ENCODE results near the gene SMAD2. TPM values are rescaled to one million over a fixed set of nuclear protein-coding genes. Genes with fewer than 3 reads are reported as not detected.

SMAD2 gene
- total and polyA plus RNA-seq, 3 experiments from 2014 or later, result 97.8 to 343 (median 337) TPM

GRCh38 chr18:47888156-47888555, 42.3 kb downstream of the SMAD2 start:
- no peaks in the 10 kb centered on the region for H3K36me3 ChIP-seq (ENCODE audit: insufficient read depth, low read length)
- Mint-ChIP-seq H3K27me3 (no peaks in the 10 kb centered on the region), H3K9me3 (no peaks in the 10 kb centered on the region), H3K36me3 (peaks cover 8 to 62% (median 16%) of the 10 kb centered on the region in 3 donors), H3K4me3 (no peak overlapping the region), H3K4me1 (peaks cover 28 to 55% (median 44%) of the 10 kb centered on the region in 3 donors), H3K27ac (no peak overlapping the region)
- POLR2A ChIA-PET, result no interaction called here
- DNase-seq, result no peak
- CTCF ChIA-PET, result interaction anchor here (1.1 to 1.2 kb wide), 2 partner anchors 10 to 14 kb away, joined by 3 to 4 read pairs; no protein-coding TSS in a partner anchor
- H3K27ac ChIP-seq (ENCODE audit: low read depth, low read length), result no peak overlapping the region
- H3K4me3 ChIP-seq (ENCODE audit: low read length), result no peak overlapping the region
- H3K4me1 ChIP-seq (ENCODE audit: insufficient read depth, low read length), result peaks cover 7% of the 10 kb centered on the region
- H3K27me3 ChIP-seq (ENCODE audit: insufficient read depth, low read length, poor library complexity, severe bottlenecking), result no peaks in the 10 kb centered on the region
- no peaks in the 10 kb centered on the region for H3K9me3 ChIP-seq (ENCODE audit: low read length)

GRCh38 chr18:47887227-47887626, 43.2 kb downstream of the SMAD2 start:
- H3K27ac Mint-ChIP-seq, result peak overlapping the region in 3 of 8 donors; percentile 7 to 80 (median 9)
- Histone ChIP-seq H3K27ac (ENCODE audit: low read depth, low read length) (no peak overlapping the region), H3K4me3 (ENCODE audit: low read length) (no peak overlapping the region), H3K36me3 (ENCODE audit: insufficient read depth, low read length) (no peaks in the 10 kb centered on the region), H3K9me3 (ENCODE audit: low read length) (no peaks in the 10 kb centered on the region), H3K4me1 (ENCODE audit: insufficient read depth, low read length) (peaks cover 7% of the 10 kb centered on the region), H3K27me3 (ENCODE audit: insufficient read depth, low read length, poor library complexity, severe bottlenecking) (no peaks in the 10 kb centered on the region)
- H3K4me3 Mint-ChIP-seq, result no peak overlapping the region
- ChIA-PET POLR2A (no interaction called here), CTCF (interaction anchor here (0.9 kb wide), 1 partner anchor 17 kb away, joined by 3 read pairs; no protein-coding TSS in a partner anchor)
- H3K4me1 Mint-ChIP-seq, result peaks cover 25 to 58% (median 48%) of the 10 kb centered on the region in 3 donors
- H3K27me3 Mint-ChIP-seq, result no peaks in the 10 kb centered on the region
- H3K36me3 Mint-ChIP-seq, result peaks cover 11 to 67% (median 16%) of the 10 kb centered on the region in 3 donors
- no peak for DNase-seq
- no peaks in the 10 kb centered on the region for H3K9me3 Mint-ChIP-seq

GRCh38 chr18:47883771-47884413, 46.6 kb downstream of the SMAD2 start:
- no peaks in the 10 kb centered on the region for H3K27me3 ChIP-seq (ENCODE audit: insufficient read depth, low read length, poor library complexity, severe bottlenecking)
- DNase-seq, result no peak
- no peaks in the 10 kb centered on the region for H3K27me3 Mint-ChIP-seq
- no peaks in the 10 kb centered on the region for H3K9me3 ChIP-seq (ENCODE audit: low read length)
- H3K4me1 ChIP-seq (ENCODE audit: insufficient read depth, low read length), result peaks cover 7% of the 10 kb centered on the region
- ChIA-PET CTCF (no interaction called here), POLR2A (no interaction called here)
- H3K27ac Mint-ChIP-seq, result peak overlapping the region in 3 of 8 donors; percentile 17 to 72 (median 44)
- H3K4me3 ChIP-seq (ENCODE audit: low read length), result no peak overlapping the region
- peaks cover 27 to 69% (median 54%) of the 10 kb centered on the region in 3 donors for H3K4me1 Mint-ChIP-seq
- no peaks in the 10 kb centered on the region for H3K9me3 Mint-ChIP-seq
- no peak overlapping the region for H3K27ac ChIP-seq (ENCODE audit: low read depth, low read length)
- no peak overlapping the region for H3K4me3 Mint-ChIP-seq
- H3K36me3 Mint-ChIP-seq, result peaks cover 16 to 75% (median 18%) of the 10 kb centered on the region in 3 donors
- no peaks in the 10 kb centered on the region for H3K36me3 ChIP-seq (ENCODE audit: insufficient read depth, low read length)

GRCh38 chr18:47882641-47883040, 47.8 kb downstream of the SMAD2 start:
- H3K27ac Mint-ChIP-seq, result peak overlapping the region in 2 of 8 donors; percentile 2 to 47
- no peak overlapping the region for H3K4me3 Mint-ChIP-seq
- peaks cover 16 to 68% (median 16%) of the 10 kb centered on the region in 3 donors for H3K36me3 Mint-ChIP-seq
- no peaks in the 10 kb centered on the region for H3K4me1 ChIP-seq (ENCODE audit: insufficient read depth, low read length)
- peaks cover 24 to 68% (median 57%) of the 10 kb centered on the region in 3 donors for H3K4me1 Mint-ChIP-seq
- H3K9me3 Mint-ChIP-seq, result no peaks in the 10 kb centered on the region
- no peak overlapping the region for H3K4me3 ChIP-seq (ENCODE audit: low read length)
- H3K36me3 ChIP-seq (ENCODE audit: insufficient read depth, low read length), result no peaks in the 10 kb centered on the region
- no peak overlapping the region for H3K27ac ChIP-seq (ENCODE audit: low read depth, low read length)
- H3K9me3 ChIP-seq (ENCODE audit: low read length), result no peaks in the 10 kb centered on the region
- no peak for DNase-seq
- POLR2A ChIA-PET, result no interaction called here
- no peaks in the 10 kb centered on the region for H3K27me3 ChIP-seq (ENCODE audit: insufficient read depth, low read length, poor library complexity, severe bottlenecking)
- H3K27me3 Mint-ChIP-seq, result no peaks in the 10 kb centered on the region
- CTCF ChIA-PET, result no interaction called here

GRCh38 chr18:47881752-47882455, 48.6 kb downstream of the SMAD2 start:
- H3K4me1 ChIP-seq (ENCODE audit: insufficient read depth, low read length), result no peaks in the 10 kb centered on the region
- Mint-ChIP-seq H3K27ac (peak overlapping the region in 2 of 8 donors; percentile 2 to 47), H3K27me3 (no peaks in the 10 kb centered on the region), H3K4me1 (peaks cover 22 to 65% (median 54%) of the 10 kb centered on the region in 3 donors), H3K9me3 (no peaks in the 10 kb centered on the region), H3K36me3 (peaks cover 13 to 61% (median 16%) of the 10 kb centered on the region in 3 donors), H3K4me3 (no peak overlapping the region)
- no peaks in the 10 kb centered on the region for H3K27me3 ChIP-seq (ENCODE audit: insufficient read depth, low read length, poor library complexity, severe bottlenecking)
- CTCF ChIA-PET, result no interaction called here
- DNase-seq, result no peak
- no peak overlapping the region for H3K4me3 ChIP-seq (ENCODE audit: low read length)
- no peaks in the 10 kb centered on the region for H3K9me3 ChIP-seq (ENCODE audit: low read length)
- no peak overlapping the region for H3K27ac ChIP-seq (ENCODE audit: low read depth, low read length)
- H3K36me3 ChIP-seq (ENCODE audit: insufficient read depth, low read length), result no peaks in the 10 kb centered on the region
- POLR2A ChIA-PET, result no interaction called here

GRCh38 chr18:47881042-47881441, 49.4 kb downstream of the SMAD2 start:
- Histone ChIP-seq H3K27ac (ENCODE audit: low read depth, low read length) (no peak overlapping the region), H3K27me3 (ENCODE audit: insufficient read depth, low read length, poor library complexity, severe bottlenecking) (no peaks in the 10 kb centered on the region), H3K36me3 (ENCODE audit: insufficient read depth, low read length) (no peaks in the 10 kb centered on the region), H3K4me1 (ENCODE audit: insufficient read depth, low read length) (no peaks in the 10 kb centered on the region), H3K4me3 (ENCODE audit: low read length) (no peak overlapping the region), H3K9me3 (ENCODE audit: low read length) (no peaks in the 10 kb centered on the region)
- ChIA-PET POLR2A (no interaction called here), CTCF (no interaction called here)
- Mint-ChIP-seq H3K27me3 (no peaks in the 10 kb centered on the region), H3K4me3 (peak overlapping the region in 1 of 7 donors; percentile 42), H3K27ac (peak overlapping the region in 1 of 8 donors; percentile 3), H3K9me3 (no peaks in the 10 kb centered on the region), H3K4me1 (peaks cover 25 to 67% (median 55%) of the 10 kb centered on the region in 3 donors), H3K36me3 (peaks cover 12 to 54% (median 16%) of the 10 kb centered on the region in 3 donors)
- DNase-seq, result no peak

GRCh38 chr18:47877892-47878291, 52.6 kb downstream of the SMAD2 start:
- H3K4me3 ChIP-seq (ENCODE audit: low read length), result no peak overlapping the region
- Mint-ChIP-seq H3K27me3 (no peaks in the 10 kb centered on the region), H3K4me1 (peaks cover 37 to 69% (median 66%) of the 10 kb centered on the region in 3 donors), H3K27ac (no peak overlapping the region), H3K36me3 (peaks cover 5 to 39% (median 5%) of the 10 kb centered on the region in 3 donors), H3K9me3 (no peaks in the 10 kb centered on the region), H3K4me3 (no peak overlapping the region)
- ChIA-PET CTCF (interaction anchor here (1.4 kb wide), 1 partner anchor 10 kb away, joined by 3 read pairs; no protein-coding TSS in a partner anchor), POLR2A (interaction anchor here (1.5 kb wide), 1 partner anchor 53 kb away, joined by 4 read pairs; no protein-coding TSS in a partner anchor)
- no peaks in the 10 kb centered on the region for H3K4me1 ChIP-seq (ENCODE audit: insufficient read depth, low read length)
- H3K27ac ChIP-seq (ENCODE audit: low read depth, low read length), result no peak overlapping the region
- H3K9me3 ChIP-seq (ENCODE audit: low read length), result no peaks in the 10 kb centered on the region
- H3K36me3 ChIP-seq (ENCODE audit: insufficient read depth, low read length), result no peaks in the 10 kb centered on the region
- H3K27me3 ChIP-seq (ENCODE audit: insufficient read depth, low read length, poor library complexity, severe bottlenecking), result no peaks in the 10 kb centered on the region
- DNase-seq, result no peak

- ChIA-PET POLR2A (interaction anchor here (1.5 kb wide), 1 partner anchor 54 kb away, joined by 4 read pairs; no protein-coding TSS in a partner anchor), CTCF (no interaction called here)
- Mint-ChIP-seq H3K4me3 (no peak overlapping the region), H3K4me1 (peaks cover 42 to 78% (median 68%) of the 10 kb centered on the region in 3 donors), H3K9me3 (no peaks in the 10 kb centered on the region), H3K27me3 (no peaks in the 10 kb centered on the region), H3K27ac (peak overlapping the region in 1 of 8 donors; percentile 14), H3K36me3 (peaks cover 5 to 31% (median 5%) of the 10 kb centered on the region in 3 donors)
- H3K4me3 ChIP-seq (ENCODE audit: low read length), result no peak overlapping the region
- H3K27ac ChIP-seq (ENCODE audit: low read depth, low read length), result no peak overlapping the region
- no peaks in the 10 kb centered on the region for H3K36me3 ChIP-seq (ENCODE audit: insufficient read depth, low read length)
- no peak for DNase-seq
- no peaks in the 10 kb centered on the region for H3K9me3 ChIP-seq (ENCODE audit: low read length)
- H3K27me3 ChIP-seq (ENCODE audit: insufficient read depth, low read length, poor library complexity, severe bottlenecking), result no peaks in the 10 kb centered on the region
- no peaks in the 10 kb centered on the region for H3K4me1 ChIP-seq (ENCODE audit: insufficient read depth, low read length)
Observed at GRCh38 chr18:47876813-47877212, 53.6 kb downstream of the SMAD2 start.

All from CD8-positive, alpha-beta memory T cell (primary cell).